Spleen (tissue), 11 donors: ENCODE data around the gene HSD17B2. TPM values are rescaled to one million over a fixed set of nuclear protein-coding genes. Genes with fewer than 3 reads are reported as not detected.

Experiments
- DNase-seq: peaks from one replicate; pipeline ENCODE4 v3.0.0-alpha.2; 2020
- H3K27ac ChIP-seq, 8 donors: fragments of 200-600 bp; sonication (generic) in 7 of 8; 1 replicate in 4 of 8; 2 replicates in 4 of 8; pipeline versions ENCODE4 v1.5.0 to v1.8.0; 2016 to 2021; ENCODE audit warnings: inconsistent platforms in 4 of 8, mild to moderate bottlenecking in 4 of 8, moderate library complexity in 1 of 8
- H3K27me3 ChIP-seq, 7 donors: fragments of 200-600 bp; sonication (generic) in 6 of 7; replicated peaks in 1 of 7; 1 replicate in 4 of 7; 2 replicates in 3 of 7; pipeline versions ENCODE4 v1.5.0 to v1.8.0; 2016 to 2021; ENCODE audit warnings: inconsistent platforms in 3 of 7, mild to moderate bottlenecking in 1 of 7
- H3K36me3 ChIP-seq, 6 donors: fragments of 200-600 bp; sonication (generic) in 5 of 6; 1 replicate in 4 of 6; 2 replicates in 2 of 6; pipeline versions ENCODE4 v1.5.0 to v1.8.0; 2016 to 2021; ENCODE audit warnings: inconsistent platforms in 2 of 6
- H3K4me1 ChIP-seq, 6 donors: fragments of 200-600 bp; sonication (generic) in 5 of 6; 1 replicate in 3 of 6; 2 replicates in 3 of 6; pipeline versions ENCODE4 v1.5.0 to v1.8.0; 2016 to 2021; ENCODE audit warnings: inconsistent platforms in 3 of 6
- H3K4me3 ChIP-seq, 8 donors: fragments of 200-600 bp; sonication (generic) in 7 of 8; 1 replicate in 4 of 8; 2 replicates in 4 of 8; pipeline versions ENCODE4 v1.5.0 to v1.8.0; 2016 to 2021; ENCODE audit warnings: inconsistent platforms in 4 of 8, mild to moderate bottlenecking in 4 of 8, moderate library complexity in 2 of 8
- H3K9me3 ChIP-seq, 8 donors: fragments of 200-600 bp; sonication (generic) in 7 of 8; 1 replicate in 4 of 8; 2 replicates in 4 of 8; pipeline versions ENCODE4 v1.5.0 to v1.8.0; 2016 to 2021; ENCODE audit warnings: inconsistent platforms in 4 of 8
- CTCF ChIP-seq, 11 experiments: fragments of 200-600 bp in 7 of 11; fragments of 450-650 bp in 4 of 11; sonication (generic) in 4 of 11; IDR thresholded peaks in 8 of 11; conservative IDR thresholded peaks in 3 of 11; 1 replicate in 7 of 11; 2 replicates in 4 of 11; pipeline versions ENCODE4 v1.4.0 to v1.8.0; 2016 to 2021; ENCODE audit warnings: antibody characterized with exemption in 11 of 11, inconsistent platforms in 4 of 11, mild to moderate bottlenecking in 1 of 11
- POLR2A ChIP-seq, 3 donors: fragments of 450-650 bp; IDR thresholded peaks; one replicate each; pipeline ENCODE4 v1.5.1; 2017; ENCODE audit warnings: antibody characterized with exemption in 3 of 3, mild to moderate bottlenecking in 1 of 3
- POLR2AphosphoS5 ChIP-seq, 3 donors: sonication (generic); formaldehyde crosslinking; IDR thresholded peaks; one replicate each; pipeline ENCODE4 v1.5.1; 2017; ENCODE audit warnings: antibody characterized with exemption in 3 of 3
- WGBS, 5 donors: extraction: QIAGEN DNeasy Blood & Tissue Kit in 3 of 5; methylation state at CpG; one replicate each; pipeline versions ENCODE4 v1.1.5 to v1.1.7; 2013 to 2018; 5-methylcytosine and 5-hydroxymethylcytosine counted together
- intact Hi-C: fragments of 100-400 bp; cut with DNase I; formaldehyde crosslinking; loops from one replicate; pipeline ENCODE4 v1.15.0; 2023; ENCODE audit warnings: low total_unique reads
- polyA plus RNA-seq, 3 donors: library from polyadenylated mRNA; stranded (reverse); fragments of 200-250 nt; gene quantifications; one replicate each; pipeline ENCODE4 v1.2.1, GENCODE V29; 2013
- total RNA-seq, 7 donors: library from RNA; depleted of rRNA in 3 of 7; stranded (reverse); fragments of >200 nt in 3 of 7; fragmentation: NEBNext Ultra II Directional in 4 of 7; extraction: Animal tissue kit (Norgen Biotek cat#: 25700) in 4 of 7; gene quantifications; one replicate each; pipeline versions ENCODE4 v1.1.0 to v1.2.1, GENCODE V29; 2016 to 2021
- donor health status: healthy with polysubstance abuse.
- donor health status: DM: no; HTN: no; CAD: no; lungs with moderate emphysema.
- donor health status: DM: no; HTN: no; CAD: no.
- donor health status: Bipolar disorder and iron deficiency.
- donor health status: healthy.
- donor health status: DM: no; HTN: no; CAD: no.
- donor health status: DM: yes; HTN: yes; CAD: no.

The HSD17B2 gene
- total and polyA plus RNA-seq, 10 donors: 0.09 to 0.13 TPM; not detected in 8

GRCh38 chr16:82078125-82078524, 43.1 kb downstream of the HSD17B2 start:
- H3K4me3 ChIP-seq: no peak overlapping the region
- peaks cover 0 to 6% (median 0%) of the 10 kb centered on the region in 7 donors for H3K27me3 ChIP-seq
- no peak overlapping the region for H3K27ac ChIP-seq
- TF ChIP-seq POLR2A (IDR thresholded peaks at IDR 0.05) (no peak), CTCF (IDR thresholded peaks at IDR 0.05 in 8 of 11, conservative IDR thresholded peaks at IDR 0.05 in 3 of 11) (no peak), POLR2AphosphoS5 (IDR thresholded peaks at IDR 0.05) (no peak)
- intact Hi-C loops: no loop called here
- no peak for DNase-seq
- H3K4me1 ChIP-seq: no peaks in the 10 kb centered on the region
- WGBS, 5 donors: 84 to 100% (median 88%) methylated on average over 1 of the region's 1 CpG
- peaks cover 0 to 26% (median 9%) of the 10 kb centered on the region in 8 donors for H3K9me3 ChIP-seq
- H3K36me3 ChIP-seq: no peaks in the 10 kb centered on the region

- Histone ChIP-seq H3K27ac (no peak overlapping the region), H3K4me3 (no peak overlapping the region), H3K36me3 (no peaks in the 10 kb centered on the region), H3K27me3 (peaks cover 0 to 6% (median 0%) of the 10 kb centered on the region in 7 donors), H3K9me3 (peaks cover 0 to 26% (median 9%) of the 10 kb centered on the region in 8 donors), H3K4me1 (no peaks in the 10 kb centered on the region)
- 70 to 82% (median 77%) methylated on average over 3 of the region's 3 CpGs for WGBS, 5 donors
- intact Hi-C loops: no loop called here
- TF ChIP-seq POLR2AphosphoS5 (IDR thresholded peaks at IDR 0.05) (no peak), POLR2A (IDR thresholded peaks at IDR 0.05) (no peak), CTCF (IDR thresholded peaks at IDR 0.05 in 8 of 11, conservative IDR thresholded peaks at IDR 0.05 in 3 of 11) (no peak)
- DNase-seq: no peak
These were observed 44.8 kb downstream of the HSD17B2 start for GRCh38 chr16:82079892-82080291.

- no peaks in the 10 kb centered on the region for H3K4me1 ChIP-seq
- TF ChIP-seq CTCF (IDR thresholded peaks at IDR 0.05 in 8 of 11, conservative IDR thresholded peaks at IDR 0.05 in 3 of 11): no peak
- TF ChIP-seq POLR2A (IDR thresholded peaks at IDR 0.05): no peak
- TF ChIP-seq POLR2AphosphoS5 (IDR thresholded peaks at IDR 0.05): no peak
- no peak for DNase-seq
These were observed 46.2 kb downstream of the HSD17B2 start for GRCh38 chr16:82081264-82081663.

GRCh38 chr16:82082097-82082496, 47.0 kb downstream of the HSD17B2 start:
- Histone ChIP-seq H3K27me3 (peaks cover 0 to 11% (median 0%) of the 10 kb centered on the region in 7 donors), H3K27ac (no peak overlapping the region), H3K4me1 (no peaks in the 10 kb centered on the region), H3K36me3 (no peaks in the 10 kb centered on the region), H3K9me3 (peaks cover 0 to 19% (median 8%) of the 10 kb centered on the region in 8 donors), H3K4me3 (no peak overlapping the region)
- DNase-seq: no peak
- intact Hi-C loops: no loop called here
- TF ChIP-seq POLR2A (IDR thresholded peaks at IDR 0.05) (no peak), POLR2AphosphoS5 (IDR thresholded peaks at IDR 0.05) (no peak)
- WGBS, 5 donors: 86 to 96% (median 90%) methylated on average over 1 of the region's 1 CpG

More at GRCh38 chr16:82081264-82081663, 46.2 kb downstream of the HSD17B2 start:
- Histone ChIP-seq H3K9me3 (peaks cover 0 to 26% (median 9%) of the 10 kb centered on the region in 8 donors), H3K27me3 (peaks cover 0 to 11% (median 0%) of the 10 kb centered on the region in 7 donors), H3K36me3 (no peaks in the 10 kb centered on the region), H3K27ac (no peak overlapping the region), H3K4me3 (no peak overlapping the region)
- WGBS, 5 donors: 66 to 78% (median 71%) methylated on average over 3 of the region's 3 CpGs
- intact Hi-C loops: no loop called here
